Caki2 (cell line): ENCODE measurements around the gene SLC27A2. TPM values are rescaled to one million over a fixed set of nuclear protein-coding genes. Genes with fewer than 3 reads are reported as not detected.

Experiments
- total RNA-seq: library from RNA; depleted of rRNA; stranded (reverse); fragments of >200 nt; shearing (Covaris generic); gene quantifications from 2 replicates; pipeline ENCODE4 v1.2.3, GENCODE V29; 2014; ENCODE audit warnings: low replicate concordance; rRNA removed

SLC27A2 gene
- total RNA-seq, 1 experiment from 2014 or later, result 0.57 TPM

Other genes with a start within 250 kb of the SLC27A2 start
- gene ATP8B4, start 63.0 kb upstream of the SLC27A2 start, total RNA-seq, result not detected in 2 replicates
- not detected in 2 replicates for gene HDC, start 83.5 kb downstream of the SLC27A2 start, total RNA-seq
- gene GABPB1, start 173.0 kb downstream of the SLC27A2 start, total RNA-seq, result 26.9 and 56.7 TPM in 2 replicates
- 16.0 and 34.2 TPM in 2 replicates for gene USP8, start 242.2 kb downstream of the SLC27A2 start, total RNA-seq